ENCODE measurements around the gene ATP5MK.
"Not testable (repeated sequence)": the region's sequence is repeated elsewhere in the genome, so short reads cannot be mapped to it uniquely, and the experiment has no call there.

Gene ATP5MK

GRCh38 chr10:103395754-103396066 lies 565 bp downstream of the ATP5MK start:
- DNase-seq = no peak

GRCh38 chr10:103394180-103394579 lies 2.1 kb downstream of the ATP5MK start:
- no peak for DNase-seq

GRCh38 chr10:103382769-103383168 lies 13.5 kb downstream of the ATP5MK start:
- peak in 1 of 2 experiments; percentile 2 for DNase-seq

- DNase-seq = no peak
Measured at GRCh38 chr10:103374263-103374662, 22.0 kb downstream of the ATP5MK start.

GRCh38 chr10:103373544-103373943 lies 22.7 kb downstream of the ATP5MK start:
- DNase-seq = no peak

GRCh38 chr10:103367782-103368518 lies 28.3 kb downstream of the ATP5MK start, which contains the start of gene TAF5:
TSS of gene TAF5 (plus strand) at chr10:103367976. CDS start at chr10:103367990, 14 bp downstream.
- peak; percentile 92 to 94 for DNase-seq

GRCh38 chr10:103367379-103367781 lies 28.9 kb downstream of the ATP5MK start:
- peak in 1 of 2 experiments; percentile 24 for DNase-seq

- DNase-seq = peak in 1 of 2 experiments; percentile 29
Measured at GRCh38 chr10:103360791-103361190, 35.5 kb downstream of the ATP5MK start.

- DNase-seq = not testable (repeated sequence)
Measured at GRCh38 chr10:103359493-103359892, 36.8 kb downstream of the ATP5MK start.

GRCh38 chr10:103355906-103356599 lies 40.2 kb downstream of the ATP5MK start:
- no peak for DNase-seq

GRCh38 chr10:103354567-103354966 lies 41.7 kb downstream of the ATP5MK start:
- DNase-seq = not testable (repeated sequence)

GRCh38 chr10:103353281-103353680 lies 43.0 kb downstream of the ATP5MK start:
- DNase-seq = no peak

GRCh38 chr10:103350517-103351260 lies 45.6 kb downstream of the ATP5MK start, which contains the start of gene PCGF6:
TSS of gene PCGF6 (minus strand) at chr10:103351140. CDS start at chr10:103351066, 74 bp downstream.
- DNase-seq = peak; percentile 87 to 88

GRCh38 chr10:103350175-103350516 lies 46.1 kb downstream of the ATP5MK start:
- DNase-seq = no peak

Measured in activated T-cell treated with anti-CD3 and anti-CD28 coated beads, Interleukin-2, amount 50 U/mL, for 48 hours (primary cell).